Epithelial cell of esophagus (primary cell): ENCODE data around the gene HOXC12.

Experiments
- DNase-seq: peaks from one replicate; pipeline ENCODE4 v3.0.0; 2010; ENCODE audit warnings: low read depth
- H3K4me3 ChIP-seq: 2 replicates; pipeline ENCODE4 v1.5.1; 2011; ENCODE audit warnings: mild to moderate bottlenecking, low read length, control low read depth
- CTCF ChIP-seq: IDR thresholded peaks from 2 replicates; pipeline ENCODE4 v1.5.1; 2011; ENCODE audit warnings: low read depth, mild to moderate bottlenecking, low read length, control low read depth, inconsistent platforms; ENCODE audit not compliant: insufficient read depth; ENCODE audit errors: missing control alignments

HOXC12 gene

GRCh38 chr12:53941750-53942149 is 13.0 kb upstream of the HOXC12 start:
- no peak for TF ChIP-seq CTCF
- no peak overlapping the region for H3K4me3 ChIP-seq
- no peak for DNase-seq

- TF ChIP-seq CTCF: no peak
- no peak for DNase-seq
- no peak overlapping the region for H3K4me3 ChIP-seq
Observed at GRCh38 chr12:53942467-53942997, 12.2 kb upstream of the HOXC12 start.

- H3K4me3 ChIP-seq: no peak overlapping the region
- no peak for DNase-seq
- no peak for TF ChIP-seq CTCF
Observed at GRCh38 chr12:53944209-53944608, 10.5 kb upstream of the HOXC12 start.

- DNase-seq: no peak
- H3K4me3 ChIP-seq: no peak overlapping the region
- no peak for TF ChIP-seq CTCF
Observed at GRCh38 chr12:53944907-53945847, 9.5 kb upstream of the HOXC12 start.

GRCh38 chr12:53947743-53948142 is 7.0 kb upstream of the HOXC12 start:
- DNase-seq: no peak
- no peak overlapping the region for H3K4me3 ChIP-seq
- TF ChIP-seq CTCF: no peak

GRCh38 chr12:53948650-53949593 is 5.8 kb upstream of the HOXC12 start:
- no peak for TF ChIP-seq CTCF
- H3K4me3 ChIP-seq: no peak overlapping the region
- DNase-seq: no peak
